HEK293 (cell line): ENCODE measurements around the gene ANK2.

Experiments
- CTCF ChIA-PET: fragments of 350-600 bp; formaldehyde crosslinking; extraction: SDS; loops from one replicate; lab custom pipeline; 2021; ENCODE audit warnings: antibody characterized with exemption; lab: Yijun Ruan, JAX
- POLR2A ChIA-PET: fragments of 300-600 bp; formaldehyde crosslinking; extraction: SDS; loops from one replicate; lab custom pipeline; 2020; ENCODE audit warnings: antibody characterized with exemption, inconsistent platforms; lab: Yijun Ruan, JAX
- H3K27ac ChIP-seq: fragments of 200-500 bp; sonication (Bioruptor generic); 2 replicates; pipeline ENCODE4 v1.5.1; 2014; ENCODE audit warnings: low read depth, low read length, control low read depth, inconsistent platforms; ENCODE audit errors: extremely low read depth
- H3K36me3 ChIP-seq, 2 experiments: fragments of 200-500 bp in 1 of 2; sonication (Bioruptor generic) in 1 of 2; 1 replicate in 1 of 2; 2 replicates in 1 of 2; pipeline ENCODE4 v1.5.1; 2014 to 2017; ENCODE audit warnings: inconsistent platforms in 2 of 2, low read length in 2 of 2; ENCODE audit not compliant: control insufficient read depth in 2 of 2, insufficient read depth in 1 of 2
- H3K4me1 ChIP-seq: fragments of 200-500 bp; sonication (Bioruptor generic); 2 replicates; pipeline ENCODE4 v1.5.1; 2014; ENCODE audit warnings: mild to moderate bottlenecking, low read length, inconsistent platforms; ENCODE audit not compliant: control insufficient read depth, insufficient read depth
- H3K4me3 ChIP-seq: 2 replicates; pipeline ENCODE4 v1.5.1; 2011; ENCODE audit warnings: low read depth, mild to moderate bottlenecking, control low read depth, low read length, moderate library complexity
- H3K9me3 ChIP-seq: fragments of 200-500 bp; sonication (Bioruptor generic); 2 replicates; pipeline ENCODE4 v1.5.1; 2014; ENCODE audit warnings: low read depth, low read length, inconsistent platforms; ENCODE audit not compliant: control insufficient read depth, insufficient read depth
- EGR2 ChIP-seq: fragments of 450-650 bp; formaldehyde crosslinking; IDR thresholded peaks from 2 replicates; pipeline ENCODE4 v1.5.1; 2016; ENCODE audit warnings: low read depth, missing biosample characterization, missing genetic modification characterization
- HOXD13 ChIP-seq: sonication (generic); formaldehyde crosslinking; IDR thresholded peaks from 2 replicates; pipeline ENCODE4 v1.8.0; 2022; ENCODE audit warnings: missing genetic modification reagents, borderline replicate concordance
- KLF10 ChIP-seq: fragments of 450-650 bp; IDR thresholded peaks from 2 replicates; pipeline ENCODE4 v1.5.1; 2018; ENCODE audit warnings: missing biosample characterization, mild to moderate bottlenecking, missing genetic modification characterization
- KLF16 ChIP-seq: fragments of 450-650 bp; formaldehyde crosslinking; IDR thresholded peaks from 2 replicates; pipeline ENCODE4 v1.5.1; 2017; ENCODE audit warnings: missing biosample characterization, missing genetic modification characterization
- MEIS1 ChIP-seq: sonication (generic); formaldehyde crosslinking; IDR thresholded peaks from 2 replicates; pipeline ENCODE4 v1.8.1; 2022; ENCODE audit warnings: missing genetic modification reagents, mild to moderate bottlenecking, borderline replicate concordance
- SP2 ChIP-seq: fragments of 450-650 bp; formaldehyde crosslinking; IDR thresholded peaks from 2 replicates; pipeline ENCODE4 v1.5.1; 2016; ENCODE audit warnings: missing biosample characterization, missing genetic modification characterization
- SP7 ChIP-seq: fragments of 450-650 bp; formaldehyde crosslinking; IDR thresholded peaks from 2 replicates; pipeline ENCODE4 v1.5.1; 2016; ENCODE audit warnings: missing biosample characterization, missing genetic modification characterization
- ZBTB7A ChIP-seq: fragments of 450-650 bp; formaldehyde crosslinking; IDR thresholded peaks from 2 replicates; pipeline ENCODE4 v1.5.1; 2016; ENCODE audit warnings: low read depth, missing biosample characterization, missing genetic modification characterization
- ZNF146 ChIP-seq: fragments of 450-650 bp; formaldehyde crosslinking; IDR thresholded peaks from 2 replicates; pipeline ENCODE4 v1.5.1; 2016; ENCODE audit warnings: missing biosample characterization, missing genetic modification characterization
- ZNF175 ChIP-seq: fragments of 450-650 bp; formaldehyde crosslinking; IDR thresholded peaks from 2 replicates; pipeline ENCODE4 v1.5.1; 2016; ENCODE audit warnings: missing biosample characterization, missing genetic modification characterization
- ZNF184 ChIP-seq: fragments of 450-650 bp; IDR thresholded peaks from 2 replicates; pipeline ENCODE4 v1.5.1; 2018; ENCODE audit warnings: missing biosample characterization, mild to moderate bottlenecking, missing genetic modification characterization
- ZNF292 ChIP-seq: fragments of 450-650 bp; formaldehyde crosslinking; IDR thresholded peaks from 2 replicates; pipeline ENCODE4 v1.5.1; 2016; ENCODE audit warnings: low read depth, missing biosample characterization, missing genetic modification characterization, borderline replicate concordance
- ZNF37A ChIP-seq: fragments of 450-650 bp; IDR thresholded peaks from 2 replicates; pipeline ENCODE4 v1.5.1; 2018; ENCODE audit warnings: missing biosample characterization, missing genetic modification characterization
- ZNF391 ChIP-seq: fragments of 450-650 bp; formaldehyde crosslinking; IDR thresholded peaks from 2 replicates; pipeline ENCODE4 v1.5.1; 2016; ENCODE audit warnings: low read depth, missing biosample characterization, missing genetic modification characterization, borderline replicate concordance
- ZNF48 ChIP-seq: fragments of 450-650 bp; formaldehyde crosslinking; IDR thresholded peaks from 2 replicates; pipeline ENCODE4 v1.5.1; 2016; ENCODE audit warnings: missing biosample characterization, missing genetic modification characterization
- ZNF501 ChIP-seq: fragments of 450-650 bp; formaldehyde crosslinking; IDR thresholded peaks from 2 replicates; pipeline ENCODE4 v1.5.1; 2016; ENCODE audit warnings: missing biosample characterization, missing genetic modification characterization
- ZNF654 ChIP-seq: fragments of 450-650 bp; formaldehyde crosslinking; IDR thresholded peaks from 2 replicates; pipeline ENCODE4 v1.5.1; 2016; ENCODE audit warnings: low read depth, missing biosample characterization, missing genetic modification characterization
- ZNF677 ChIP-seq: fragments of 450-650 bp; IDR thresholded peaks from 2 replicates; pipeline ENCODE4 v1.5.0; 2018; ENCODE audit warnings: missing biosample characterization, mild to moderate bottlenecking, missing genetic modification characterization, moderate library complexity
- ZNF76 ChIP-seq: fragments of 450-650 bp; formaldehyde crosslinking; IDR thresholded peaks from 2 replicates; pipeline ENCODE4; 2016; ENCODE audit warnings: low read depth, missing biosample characterization, missing genetic modification characterization, borderline replicate concordance
- TF ChIP-seq, protein P1 (sequence below): fragments of 450-650 bp; formaldehyde crosslinking; IDR thresholded peaks from 2 replicates; pipeline ENCODE4 v1.5.1; 2016; ENCODE audit warnings: missing biosample characterization, missing genetic modification characterization
- TF ChIP-seq, protein P2 (sequence below): fragments of 450-650 bp; formaldehyde crosslinking; IDR thresholded peaks from 2 replicates; pipeline ENCODE4 v1.5.1; 2017; ENCODE audit warnings: missing biosample characterization, missing genetic modification characterization
- TF ChIP-seq, protein P3 (sequence below): fragments of 450-650 bp; formaldehyde crosslinking; IDR thresholded peaks from 2 replicates; pipeline ENCODE4 v1.5.1; 2016; ENCODE audit warnings: missing biosample characterization, missing genetic modification characterization
- TF ChIP-seq, protein P4 (sequence below): sonication (generic); formaldehyde crosslinking; IDR thresholded peaks from 2 replicates; pipeline ENCODE4 v1.8.1; 2022; ENCODE audit warnings: mild to moderate bottlenecking, moderate library complexity, missing genetic modification reagents
- TF ChIP-seq, protein P5 (sequence below): fragments of 450-650 bp; formaldehyde crosslinking; IDR thresholded peaks from 2 replicates; pipeline ENCODE4 v1.5.1; 2016; ENCODE audit warnings: missing biosample characterization, missing genetic modification characterization, borderline replicate concordance
- TF ChIP-seq, protein P6 (sequence below): fragments of 450-650 bp; IDR thresholded peaks from 2 replicates; pipeline ENCODE4 v1.5.1; 2018; ENCODE audit warnings: missing biosample characterization, missing genetic modification characterization

The ANK2 gene

DNA sequence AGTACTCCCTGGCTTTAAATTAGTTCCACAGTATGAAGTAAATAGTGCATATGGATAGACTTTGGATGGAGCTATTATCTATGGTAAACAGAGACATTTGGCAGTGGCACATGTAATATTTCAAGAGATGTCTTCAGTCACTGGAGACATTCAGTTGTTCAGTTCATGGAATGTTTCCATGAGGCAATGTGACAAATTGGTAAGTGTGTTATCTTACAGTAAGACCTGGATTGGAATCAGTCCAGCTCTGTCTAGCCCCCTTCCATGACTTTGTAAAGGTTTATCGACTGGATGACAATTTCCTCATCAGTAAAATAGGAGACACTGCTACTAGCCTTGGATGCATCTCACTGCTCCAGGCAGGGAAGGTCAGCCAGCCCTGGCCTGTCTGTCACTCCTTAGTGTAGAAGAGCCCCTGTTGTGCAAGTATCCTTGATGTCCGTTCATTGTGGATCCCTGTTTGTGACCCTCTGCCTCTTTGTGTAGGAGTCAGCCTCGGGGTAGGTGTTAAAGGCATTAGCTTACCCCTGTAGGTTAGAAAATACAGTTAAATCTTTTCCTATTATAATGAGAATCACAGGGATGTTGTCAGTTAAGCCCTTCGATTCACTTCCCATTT, 335.9 kb downstream of the ANK2 start (continued):
- no peak for TF ChIP-seq ZNF677 (tag by site-specific recombination)
- TF ChIP-seq, protein P1, sequence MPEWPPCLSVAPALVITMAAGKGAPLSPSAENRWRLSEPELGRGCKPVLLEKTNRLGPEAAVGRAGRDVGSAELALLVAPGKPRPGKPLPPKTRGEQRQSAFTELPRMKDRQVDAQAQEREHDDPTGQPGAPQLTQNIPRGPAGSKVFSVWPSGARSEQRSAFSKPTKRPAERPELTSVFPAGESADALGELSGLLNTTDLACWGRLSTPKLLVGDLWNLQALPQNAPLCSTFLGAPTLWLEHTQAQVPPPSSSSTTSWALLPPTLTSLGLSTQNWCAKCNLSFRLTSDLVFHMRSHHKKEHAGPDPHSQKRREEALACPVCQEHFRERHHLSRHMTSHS (tag by site-specific recombination), result no peak
- TF ChIP-seq, protein P2, sequence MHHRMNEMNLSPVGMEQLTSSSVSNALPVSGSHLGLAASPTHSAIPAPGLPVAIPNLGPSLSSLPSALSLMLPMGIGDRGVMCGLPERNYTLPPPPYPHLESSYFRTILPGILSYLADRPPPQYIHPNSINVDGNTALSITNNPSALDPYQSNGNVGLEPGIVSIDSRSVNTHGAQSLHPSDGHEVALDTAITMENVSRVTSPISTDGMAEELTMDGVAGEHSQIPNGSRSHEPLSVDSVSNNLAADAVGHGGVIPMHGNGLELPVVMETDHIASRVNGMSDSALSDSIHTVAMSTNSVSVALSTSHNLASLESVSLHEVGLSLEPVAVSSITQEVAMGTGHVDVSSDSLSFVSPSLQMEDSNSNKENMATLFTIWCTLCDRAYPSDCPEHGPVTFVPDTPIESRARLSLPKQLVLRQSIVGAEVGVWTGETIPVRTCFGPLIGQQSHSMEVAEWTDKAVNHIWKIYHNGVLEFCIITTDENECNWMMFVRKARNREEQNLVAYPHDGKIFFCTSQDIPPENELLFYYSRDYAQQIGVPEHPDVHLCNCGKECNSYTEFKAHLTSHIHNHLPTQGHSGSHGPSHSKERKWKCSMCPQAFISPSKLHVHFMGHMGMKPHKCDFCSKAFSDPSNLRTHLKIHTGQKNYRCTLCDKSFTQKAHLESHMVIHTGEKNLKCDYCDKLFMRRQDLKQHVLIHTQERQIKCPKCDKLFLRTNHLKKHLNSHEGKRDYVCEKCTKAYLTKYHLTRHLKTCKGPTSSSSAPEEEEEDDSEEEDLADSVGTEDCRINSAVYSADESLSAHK (tag by site-specific recombination), result no peak
- TF ChIP-seq KLF16, result no peak
- TF ChIP-seq, protein P3, sequence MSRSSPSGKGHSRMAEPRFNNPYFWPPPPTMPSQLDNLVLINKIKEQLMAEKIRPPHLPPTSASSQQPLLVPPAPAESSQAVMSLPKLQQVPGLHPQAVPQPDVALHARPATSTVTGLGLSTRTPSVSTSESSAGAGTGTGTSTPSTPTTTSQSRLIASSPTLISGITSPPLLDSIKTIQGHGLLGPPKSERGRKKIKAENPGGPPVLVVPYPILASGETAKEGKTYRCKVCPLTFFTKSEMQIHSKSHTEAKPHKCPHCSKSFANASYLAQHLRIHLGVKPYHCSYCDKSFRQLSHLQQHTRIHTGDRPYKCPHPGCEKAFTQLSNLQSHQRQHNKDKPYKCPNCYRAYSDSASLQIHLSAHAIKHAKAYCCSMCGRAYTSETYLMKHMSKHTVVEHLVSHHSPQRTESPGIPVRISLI, result no peak
- no peak for TF ChIP-seq ZBTB7A (tag by site-specific recombination)
- no peak for TF ChIP-seq ZNF175

DNA sequence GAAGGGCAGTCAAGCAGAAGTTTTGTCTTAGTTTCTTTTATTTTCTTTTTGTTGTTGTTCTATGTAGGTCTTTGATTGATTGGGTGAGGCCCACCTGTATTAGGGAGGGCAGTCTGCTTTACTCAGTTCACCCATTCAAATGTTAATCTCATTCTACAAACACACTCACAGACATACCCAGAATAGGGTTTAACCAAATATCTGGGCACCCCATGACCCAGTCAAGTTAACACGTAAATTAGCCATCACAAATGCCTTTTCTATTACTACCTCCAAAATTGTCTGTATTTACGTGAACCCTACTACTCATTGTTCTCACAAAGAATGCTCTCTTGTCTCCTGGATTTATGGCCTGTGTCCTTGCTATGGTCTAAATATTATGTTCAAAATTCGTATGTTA, 339.7 kb downstream of the ANK2 start:
- CTCF ChIA-PET, result no interaction called here
- Histone ChIP-seq H3K36me3 (no peaks in the 10 kb centered on the region), H3K9me3 (no peaks in the 10 kb centered on the region)
- TF ChIP-seq ZNF146 (tag by site-specific recombination) (no peak), ZNF37A (tag by site-specific recombination) (no peak), KLF10 (no peak), SP7 (tag by site-specific recombination) (no peak), ZNF501 (no peak), EGR2 (tag by site-specific recombination) (no peak), ZNF391 (tag by site-specific recombination) (no peak), ZNF292 (tag by site-specific recombination) (no peak), ZNF654 (tag by site-specific recombination) (no peak), ZNF48 (tag by site-specific recombination) (no peak)
- TF ChIP-seq, protein P4, sequence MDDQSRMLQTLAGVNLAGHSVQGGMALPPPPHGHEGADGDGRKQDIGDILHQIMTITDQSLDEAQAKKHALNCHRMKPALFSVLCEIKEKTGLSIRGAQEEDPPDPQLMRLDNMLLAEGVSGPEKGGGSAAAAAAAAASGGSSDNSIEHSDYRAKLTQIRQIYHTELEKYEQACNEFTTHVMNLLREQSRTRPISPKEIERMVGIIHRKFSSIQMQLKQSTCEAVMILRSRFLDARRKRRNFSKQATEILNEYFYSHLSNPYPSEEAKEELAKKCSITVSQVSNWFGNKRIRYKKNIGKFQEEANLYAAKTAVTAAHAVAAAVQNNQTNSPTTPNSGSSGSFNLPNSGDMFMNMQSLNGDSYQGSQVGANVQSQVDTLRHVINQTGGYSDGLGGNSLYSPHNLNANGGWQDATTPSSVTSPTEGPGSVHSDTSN (CRISPR knock-in tag), result no peak
- TF ChIP-seq, all 188 proteins: peak for 0
- H3K27ac ChIP-seq, result no peak overlapping the region
- POLR2A ChIA-PET, result no interaction called here
- no peaks in the 10 kb centered on the region for H3K4me1 ChIP-seq
- no peak overlapping the region for H3K4me3 ChIP-seq

DNA sequence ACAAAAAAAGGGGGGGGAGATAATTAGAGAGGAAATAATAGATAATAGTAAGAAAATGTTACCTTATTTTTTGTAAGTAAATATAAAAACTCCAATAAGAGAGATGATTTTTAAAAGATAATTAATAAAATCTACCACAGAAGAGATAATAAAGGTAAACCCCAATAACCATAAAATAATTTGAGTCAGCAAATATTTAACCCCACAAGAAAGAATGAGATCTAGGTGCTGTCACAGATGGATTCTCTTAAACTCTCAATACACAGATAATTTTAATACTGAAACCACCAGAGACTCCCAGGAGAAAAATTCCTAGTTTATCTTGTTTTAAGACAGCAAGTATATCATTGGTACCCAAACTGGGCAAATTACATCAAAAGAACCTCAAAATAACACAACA, 341.4 kb downstream of the ANK2 start:
- H3K9me3 ChIP-seq, result no peaks in the 10 kb centered on the region
- H3K27ac ChIP-seq, result no peak overlapping the region
- POLR2A ChIA-PET, result no interaction called here
- CTCF ChIA-PET, result no interaction called here
- H3K4me1 ChIP-seq, result no peaks in the 10 kb centered on the region
- H3K36me3 ChIP-seq, result no peaks in the 10 kb centered on the region
- no peak overlapping the region for H3K4me3 ChIP-seq
- TF ChIP-seq, protein P5, sequence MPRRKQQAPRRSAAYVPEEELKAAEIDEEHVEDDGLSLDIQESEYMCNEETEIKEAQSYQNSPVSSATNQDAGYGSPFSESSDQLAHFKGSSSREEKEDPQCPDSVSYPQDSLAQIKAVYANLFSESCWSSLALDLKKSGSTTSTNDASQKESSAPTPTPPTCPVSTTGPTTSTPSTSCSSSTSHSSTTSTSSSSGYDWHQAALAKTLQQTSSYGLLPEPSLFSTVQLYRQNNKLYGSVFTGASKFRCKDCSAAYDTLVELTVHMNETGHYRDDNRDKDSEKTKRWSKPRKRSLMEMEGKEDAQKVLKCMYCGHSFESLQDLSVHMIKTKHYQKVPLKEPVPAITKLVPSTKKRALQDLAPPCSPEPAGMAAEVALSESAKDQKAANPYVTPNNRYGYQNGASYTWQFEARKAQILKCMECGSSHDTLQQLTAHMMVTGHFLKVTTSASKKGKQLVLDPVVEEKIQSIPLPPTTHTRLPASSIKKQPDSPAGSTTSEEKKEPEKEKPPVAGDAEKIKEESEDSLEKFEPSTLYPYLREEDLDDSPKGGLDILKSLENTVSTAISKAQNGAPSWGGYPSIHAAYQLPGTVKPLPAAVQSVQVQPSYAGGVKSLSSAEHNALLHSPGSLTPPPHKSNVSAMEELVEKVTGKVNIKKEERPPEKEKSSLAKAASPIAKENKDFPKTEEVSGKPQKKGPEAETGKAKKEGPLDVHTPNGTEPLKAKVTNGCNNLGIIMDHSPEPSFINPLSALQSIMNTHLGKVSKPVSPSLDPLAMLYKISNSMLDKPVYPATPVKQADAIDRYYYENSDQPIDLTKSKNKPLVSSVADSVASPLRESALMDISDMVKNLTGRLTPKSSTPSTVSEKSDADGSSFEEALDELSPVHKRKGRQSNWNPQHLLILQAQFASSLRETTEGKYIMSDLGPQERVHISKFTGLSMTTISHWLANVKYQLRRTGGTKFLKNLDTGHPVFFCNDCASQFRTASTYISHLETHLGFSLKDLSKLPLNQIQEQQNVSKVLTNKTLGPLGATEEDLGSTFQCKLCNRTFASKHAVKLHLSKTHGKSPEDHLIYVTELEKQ, result no peak
- TF ChIP-seq HOXD13 (CRISPR knock-in tag), result no peak
- TF ChIP-seq SP2, result no peak
- TF ChIP-seq, protein P6, sequence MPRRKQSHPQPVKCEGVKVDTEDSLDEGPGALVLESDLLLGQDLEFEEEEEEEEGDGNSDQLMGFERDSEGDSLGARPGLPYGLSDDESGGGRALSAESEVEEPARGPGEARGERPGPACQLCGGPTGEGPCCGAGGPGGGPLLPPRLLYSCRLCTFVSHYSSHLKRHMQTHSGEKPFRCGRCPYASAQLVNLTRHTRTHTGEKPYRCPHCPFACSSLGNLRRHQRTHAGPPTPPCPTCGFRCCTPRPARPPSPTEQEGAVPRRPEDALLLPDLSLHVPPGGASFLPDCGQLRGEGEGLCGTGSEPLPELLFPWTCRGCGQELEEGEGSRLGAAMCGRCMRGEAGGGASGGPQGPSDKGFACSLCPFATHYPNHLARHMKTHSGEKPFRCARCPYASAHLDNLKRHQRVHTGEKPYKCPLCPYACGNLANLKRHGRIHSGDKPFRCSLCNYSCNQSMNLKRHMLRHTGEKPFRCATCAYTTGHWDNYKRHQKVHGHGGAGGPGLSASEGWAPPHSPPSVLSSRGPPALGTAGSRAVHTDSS, result no peak
- no peak for TF ChIP-seq ZNF76 (tag by site-specific recombination)
- no peak for TF ChIP-seq MEIS1
- no peak for TF ChIP-seq ZNF184 (tag by site-specific recombination)
